Measurements from ENCODE around the gene CSPG5.

Gene CSPG5

GRCh38 chr3:47536221-47536891 lies 42.3 kb downstream of the CSPG5 start:
- DNase-seq = no peak

GRCh38 chr3:47533996-47534454 lies 44.6 kb downstream of the CSPG5 start:
- DNase-seq = no peak

- peak; percentile 37 for DNase-seq
Observed at GRCh38 chr3:47533481-47533880, 45.2 kb downstream of the CSPG5 start.

GRCh38 chr3:47527952-47528725 lies 50.5 kb downstream of the CSPG5 start:
- DNase-seq = no peak

GRCh38 chr3:47525617-47526016 lies 53.0 kb downstream of the CSPG5 start:
- no peak for DNase-seq

- DNase-seq = no peak
Observed at GRCh38 chr3:47523310-47524073, 55.2 kb downstream of the CSPG5 start.

- peak; percentile 88 for DNase-seq
Observed at GRCh38 chr3:47522082-47522987, 56.3 kb downstream of the CSPG5 start.

GRCh38 chr3:47520756-47521155 lies 57.9 kb downstream of the CSPG5 start:
- DNase-seq = no peak

GRCh38 chr3:47517937-47518336 lies 60.7 kb downstream of the CSPG5 start:
- no peak for DNase-seq

GRCh38 chr3:47515864-47516319 lies 62.8 kb downstream of the CSPG5 start:
- DNase-seq = no peak

- no peak for DNase-seq
Observed at GRCh38 chr3:47515100-47515499, 63.6 kb downstream of the CSPG5 start.

GRCh38 chr3:47513125-47513929 lies 65.3 kb downstream of the CSPG5 start, which contains the start of gene ELP6:
Gene ELP6 (minus strand): TSS chr3:47513712. CDS start chr3:47513590, 122 bp downstream.
- DNase-seq = peak; percentile 98

GRCh38 chr3:47512416-47513124 lies 66.1 kb downstream of the CSPG5 start:
- DNase-seq = peak; percentile 25
